ENCODE results near the gene SPATA2. TPM values are rescaled to one million over a fixed set of nuclear protein-coding genes. Genes with fewer than 3 reads are reported as not detected.

SPATA2 gene
- total and polyA plus RNA-seq, 2 of the 13 experiments (the other 11 are each of a cell fraction or from before 2014, with no cell fraction given) = 3.2 to 8.7 TPM

GRCh38 chr20:49865559-49865958, 49.8 kb downstream of the SPATA2 start (continued):
- TF ChIP-seq ZBTB10 (CRISPR knock-in tag; IDR thresholded peaks at IDR 0.05; ENCODE audit: borderline replicate concordance) (no peak), BRD4 (CRISPR knock-in tag; IDR thresholded peaks at IDR 0.05) (no peak), ATAD3A (CRISPR knock-in tag; IDR thresholded peaks at IDR 0.05) (no peak), RBAK (CRISPR knock-in tag; IDR thresholded peaks at IDR 0.05) (no peak), ZNF430 (CRISPR knock-in tag; IDR thresholded peaks at IDR 0.05) (no peak), FOXK1 (CRISPR knock-in tag; IDR thresholded peaks at IDR 0.05; ENCODE audit: borderline replicate concordance, low read depth) (no peak), CREM (IDR thresholded peaks at IDR 0.05) (no peak), CREM (CRISPR knock-in tag; IDR thresholded peaks at IDR 0.05) (no peak)

- H3K36me3 ChIP-seq (replicated peaks in 1 of 2; ENCODE audit: control insufficient read depth in 1 of 2, insufficient read depth in 2 of 2, low read length in 2 of 2) = peaks cover 4 to 31% of the 10 kb centered on the region in 2 experiments; a peak in 4 of 5 replicates
- no peak overlapping the region for H3K27ac ChIP-seq (ENCODE audit: extremely low read length, insufficient read depth, low read length)
- no TSS peak for BruUV-seq (replicated peaks)
- no peak overlapping the region for H3K4me2 ChIP-seq (ENCODE audit: low read depth, low read length)
- DNase-seq (ENCODE audit: low spot score) (no peak), FAIRE-seq (no peak), ATAC-seq (no peak)
- no peaks in the 10 kb centered on the region for H3K9me3 ChIP-seq (ENCODE audit: low read length)
- H3K4me1 ChIP-seq (ENCODE audit: insufficient read depth, low read length) = 0 out of 2 replicates have a peak, but pooled peaks cover 6% of the 10 kb centered on the region
- H3K4me3 ChIP-seq (replicated peaks in 1 of 3; ENCODE audit: insufficient read depth in 1 of 3, low read depth in 2 of 3, low read length in 3 of 3) = no peak overlapping the region
- no peaks in the 10 kb centered on the region for H3K27me3 ChIP-seq (ENCODE audit: control insufficient read depth in 1 of 2, insufficient read depth in 2 of 2, low read length in 2 of 2)
- intact Hi-C loops (cut with micrococcal nuclease; ENCODE audit: unreplicated experiment) (no loop called here), in situ Hi-C loops (cut with HindIII; ENCODE audit: extremely low pct_ligation_motif_present, low pct_unique_long_range_greater_than_20kb) (no loop called here)
- H2AFZ ChIP-seq (ENCODE audit: low read length) = no peak overlapping the region
- no peak overlapping the region for H3K9ac ChIP-seq (ENCODE audit: insufficient read depth, low read depth, low read length)
- 97% methylated on average over 6 of the region's 6 CpGs for WGBS (ENCODE audit: low lambda C conversion rate)
- CTCF ChIA-PET (ENCODE audit: low intra/inter-chr PET ratio, low total read pairs) = no interaction called here
- H4K20me1 ChIP-seq (ENCODE audit: insufficient read depth, low read length) = no peaks in the 10 kb centered on the region
- POLR2A ChIA-PET = no interaction called here
- TF ChIP-seq ZNF232 (CRISPR knock-in tag; IDR thresholded peaks at IDR 0.05; ENCODE audit: borderline replicate concordance) = no peak
- TF ChIP-seq JUN (CRISPR knock-in tag; IDR thresholded peaks at IDR 0.05) = no peak
- TF ChIP-seq FOXA3 (CRISPR knock-in tag; IDR thresholded peaks at IDR 0.05) = no peak
- TF ChIP-seq CAMTA2 (CRISPR knock-in tag; IDR thresholded peaks at IDR 0.05; ENCODE audit: borderline replicate concordance) = no peak
- no peak for TF ChIP-seq CBFB (CRISPR knock-in tag; IDR thresholded peaks at IDR 0.05)
- no peak for TF ChIP-seq ZNF501 (CRISPR knock-in tag; IDR thresholded peaks at IDR 0.05)
- TF ChIP-seq ZNF563 (CRISPR knock-in tag; IDR thresholded peaks at IDR 0.05) = no peak
- no peak for TF ChIP-seq ETV6 (CRISPR knock-in tag; conservative IDR thresholded peaks at IDR 0.05)
- no peak for TF ChIP-seq NR2F6 (IDR thresholded peaks at IDR 0.05)
- no peak for TF ChIP-seq NR2F6 (CRISPR knock-in tag; IDR thresholded peaks at IDR 0.05)
- H3K79me2 ChIP-seq (ENCODE audit: insufficient read depth, low read length) = no peaks in the 10 kb centered on the region
These were observed 51.7 kb downstream of the SPATA2 start for GRCh38 chr20:49863666-49864065.

All from HepG2 (cell line).